SK-MEL-5 (cell line): Measurements from ENCODE around the gene LRRC8C. TPM values are rescaled to one million over a fixed set of nuclear protein-coding genes. Genes with fewer than 3 reads are reported as not detected.

Source experiments
- DNase-seq: peaks from one replicate; pipeline ENCODE4 v3.0.0-alpha.2; 2016; ENCODE audit warnings: low read depth, low spot score
- in situ Hi-C: cut with HindIII; loops from 2 replicates; pipeline ENCODE4 v1.10.0; 2016; ENCODE audit warnings: low sequenced_read_pairs, high pct_unique_total_duplicates, low pct_unique_long_range_greater_than_20kb
- total RNA-seq: library from RNA; depleted of rRNA; stranded (reverse); fragments of >200 nt; shearing (Covaris generic); gene quantifications from 2 replicates; pipeline ENCODE4 v1.2.3, GENCODE V29; 2014

The LRRC8C gene
- total RNA-seq, 1 experiment from 2014 or later = 2.7 TPM

DNA sequence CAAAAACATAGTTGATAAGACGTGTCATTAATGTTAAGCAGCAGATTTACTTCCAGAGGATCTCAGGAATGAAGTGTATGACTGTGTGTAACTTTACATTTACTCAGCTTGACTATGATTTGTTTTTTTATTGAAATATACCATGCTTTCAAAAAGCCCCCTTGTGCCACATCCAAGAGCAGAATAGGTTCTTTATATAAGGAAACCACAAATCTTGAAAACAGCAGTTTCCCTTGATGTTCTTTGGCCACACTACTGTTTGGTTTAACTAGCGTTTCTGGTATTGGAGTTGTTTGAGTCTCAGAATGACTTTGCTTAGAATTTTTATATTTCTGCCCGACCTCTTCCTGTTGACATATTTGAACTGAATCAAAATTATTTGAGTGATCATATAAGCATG, 25.0 kb downstream of the LRRC8C start:
- DNase-seq = peak; percentile 90
- in situ Hi-C loops = no loop called here

DNA sequence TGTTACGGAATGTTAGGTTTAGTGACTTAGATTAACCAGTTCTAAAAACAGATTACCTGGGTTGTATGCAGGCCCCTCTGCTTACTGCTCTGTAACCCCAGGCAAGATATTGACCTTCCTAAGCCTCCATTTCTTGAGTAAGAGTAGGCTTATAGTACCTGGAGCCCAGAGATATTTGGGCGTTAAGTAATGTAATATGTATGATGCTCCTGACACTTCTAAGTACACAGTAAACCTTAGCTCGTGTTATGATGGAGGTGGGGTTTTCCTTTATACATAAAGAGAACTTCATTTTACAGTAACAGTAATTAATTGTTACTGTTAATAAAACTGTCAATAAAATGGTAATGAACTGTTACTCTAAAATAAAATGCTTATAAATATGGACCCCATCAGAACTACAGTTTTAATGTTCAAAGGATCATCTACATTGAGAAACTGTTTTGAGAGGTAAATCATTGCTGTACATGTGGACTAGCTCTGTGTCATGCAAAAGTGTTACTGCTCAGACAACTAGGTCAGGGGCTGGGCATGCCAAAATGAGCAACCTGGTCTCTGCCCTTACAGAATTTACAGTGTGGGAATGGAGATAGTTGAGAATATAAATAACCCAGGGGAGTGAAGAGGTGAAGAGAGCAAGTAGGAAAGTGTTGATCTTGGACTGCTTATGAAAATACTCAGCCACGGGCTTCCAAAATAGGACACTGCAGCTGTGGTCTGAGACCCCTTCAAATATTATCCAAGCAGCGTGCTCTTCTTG, 26.6 kb downstream of the LRRC8C start:
- DNase-seq = no peak
- in situ Hi-C loops = no loop called here

DNA sequence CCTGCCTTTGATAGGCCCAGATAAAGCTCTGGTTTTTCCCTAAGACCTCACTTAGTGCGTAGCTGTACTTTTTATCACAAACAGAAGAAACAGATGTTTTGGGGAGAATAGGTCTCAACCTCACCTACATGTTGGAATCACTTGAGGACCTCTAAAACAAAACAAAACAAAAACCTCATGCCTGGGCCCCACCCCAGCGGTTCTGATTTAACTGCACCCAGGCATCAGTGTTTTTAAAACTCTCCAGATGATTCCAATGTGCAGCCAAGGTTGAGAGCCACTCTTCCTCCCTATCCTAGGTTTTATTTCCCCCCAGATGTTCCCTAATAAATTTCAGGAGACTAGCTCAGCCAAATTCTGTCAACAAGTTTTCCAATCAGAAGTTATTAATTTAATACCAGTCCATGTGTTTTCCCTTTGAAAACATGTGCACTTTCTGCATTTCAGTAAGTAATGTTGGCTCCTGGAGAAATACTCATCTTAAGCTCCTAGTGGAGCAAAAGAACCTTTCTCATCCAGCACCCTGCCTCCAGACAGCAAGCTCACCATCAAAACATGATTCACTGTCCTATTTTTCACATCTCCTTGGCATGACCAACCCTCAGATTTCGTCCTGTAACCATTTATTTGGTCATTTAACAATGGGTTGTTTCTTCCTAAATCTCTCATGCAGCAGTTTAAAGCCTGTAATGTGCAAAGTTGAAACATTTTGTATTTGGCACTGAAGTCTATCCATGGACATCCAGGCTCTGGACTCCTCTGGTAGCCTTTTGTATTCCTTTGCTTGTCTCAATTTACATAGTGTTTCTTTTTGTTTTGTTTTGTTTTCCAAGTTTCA, 27.5 kb downstream of the LRRC8C start:
- no peak for DNase-seq
- in situ Hi-C loops = no loop called here

DNA sequence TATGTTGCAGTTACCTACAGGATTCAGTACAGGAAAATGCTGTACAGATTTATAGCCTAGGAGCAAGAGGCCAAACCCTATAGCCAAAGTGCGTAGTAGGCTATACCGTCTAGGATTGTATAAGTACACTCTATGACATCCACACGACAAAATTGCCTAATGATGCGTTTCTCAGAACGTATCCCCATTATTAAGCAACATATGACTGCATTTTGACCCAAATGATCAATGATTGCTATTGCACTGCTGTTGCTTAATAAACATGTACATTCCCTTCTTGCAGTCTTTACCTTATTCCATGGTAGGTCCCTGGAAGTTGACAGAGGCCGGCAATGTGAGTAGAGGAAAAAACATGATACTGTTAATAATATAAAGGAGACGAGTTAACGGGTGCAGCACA, 33.0 kb downstream of the LRRC8C start:
- in situ Hi-C loops = no loop called here
- DNase-seq = no peak

DNA sequence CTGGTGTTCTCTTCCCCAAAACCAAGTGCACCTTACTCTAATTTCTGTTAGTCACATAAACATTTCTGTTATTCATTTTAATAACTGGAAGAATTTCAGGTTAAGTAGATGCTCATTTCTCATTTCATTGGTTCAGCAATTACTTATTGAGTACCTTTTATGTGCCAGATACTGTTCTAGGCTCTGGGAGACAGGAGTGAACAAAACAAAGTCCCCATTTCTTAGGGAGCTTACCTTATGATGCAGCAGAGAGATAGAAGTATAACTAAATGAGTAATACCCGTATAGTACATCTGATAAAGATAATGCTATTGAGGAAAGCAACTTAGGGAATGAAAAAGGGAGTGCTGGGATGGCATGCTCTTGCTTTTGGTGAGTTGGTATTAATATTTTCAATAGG, 33.7 kb downstream of the LRRC8C start:
- no peak for DNase-seq
- in situ Hi-C loops = no loop called here

DNA sequence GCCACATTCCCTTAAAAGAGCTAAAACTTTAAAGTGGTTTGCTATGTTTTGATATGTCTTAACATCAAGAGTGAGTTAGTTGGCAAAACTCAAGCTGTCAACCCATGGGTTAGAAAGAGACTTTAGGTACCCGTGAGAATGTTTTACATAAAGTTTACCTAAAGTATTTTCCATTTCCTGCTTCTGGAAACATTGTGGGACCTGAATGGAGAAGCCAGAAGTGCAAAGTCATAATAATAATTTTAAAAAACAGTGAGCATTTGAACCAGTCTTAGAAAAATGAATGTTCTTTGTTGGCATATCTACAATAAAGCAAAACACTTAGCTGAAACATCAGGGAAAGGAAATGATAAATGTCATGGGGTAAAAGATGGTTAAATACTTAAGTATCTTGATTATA, 34.8 kb downstream of the LRRC8C start:
- DNase-seq = no peak
- in situ Hi-C loops = no loop called here

DNA sequence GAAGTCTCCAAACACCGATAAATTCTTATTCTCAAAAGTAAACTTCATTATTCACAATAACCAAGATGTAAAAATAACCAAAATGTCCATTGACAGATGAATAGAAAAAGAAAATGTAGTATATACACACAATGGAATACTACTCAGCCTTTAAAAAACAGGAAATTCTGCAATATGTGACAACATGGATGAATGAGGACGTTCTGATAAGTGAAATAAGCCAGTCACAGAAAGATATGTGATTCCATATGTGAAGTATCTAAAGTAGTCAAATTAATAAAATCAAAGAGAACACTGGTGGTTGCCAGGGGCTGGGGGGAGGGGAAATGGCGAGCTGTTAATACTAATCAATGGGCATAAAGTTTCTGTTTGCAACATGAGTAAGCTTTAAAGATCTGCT, 36.0 kb downstream of the LRRC8C start:
- in situ Hi-C loops = no loop called here
- DNase-seq = no peak

DNA sequence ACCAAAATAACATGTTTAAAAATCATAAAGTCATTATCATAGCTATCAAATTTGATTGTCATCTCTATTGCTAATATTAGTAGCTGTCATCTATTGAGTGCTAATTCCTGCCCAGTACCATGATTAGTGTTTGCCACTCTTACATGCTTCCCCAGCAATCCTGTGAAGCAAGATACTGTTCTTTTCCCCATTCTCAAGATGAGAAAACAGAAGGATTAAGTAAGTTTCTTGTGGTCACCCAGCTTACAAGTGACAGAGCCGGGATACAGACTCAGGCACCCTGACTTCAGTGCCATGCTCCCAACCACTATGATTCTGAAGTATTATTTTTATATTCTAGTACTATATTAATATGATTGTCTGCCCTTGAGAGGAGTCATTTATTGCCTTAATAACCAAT, 36.5 kb downstream of the LRRC8C start:
- in situ Hi-C loops = no loop called here
- DNase-seq = no peak

DNA sequence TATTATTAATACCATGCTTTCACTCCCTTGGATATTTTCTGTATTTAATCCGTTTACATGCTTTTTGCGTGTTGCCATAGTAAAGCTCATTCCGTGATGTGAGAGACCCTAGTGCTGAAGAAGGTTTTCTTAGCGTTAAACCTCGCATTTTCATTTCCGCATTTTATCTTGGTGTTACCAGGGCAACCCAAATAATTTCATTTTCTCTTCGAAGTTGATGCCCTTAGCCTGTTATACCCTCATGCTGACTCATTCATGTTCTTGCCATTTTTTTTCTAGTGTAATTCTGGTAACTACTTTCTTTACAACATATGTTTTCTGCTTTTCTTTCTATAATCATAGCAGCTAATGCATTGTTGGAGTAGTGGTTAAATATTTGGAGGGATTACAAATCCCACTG, 37.2 kb downstream of the LRRC8C start:
- in situ Hi-C loops = no loop called here
- DNase-seq = no peak

DNA sequence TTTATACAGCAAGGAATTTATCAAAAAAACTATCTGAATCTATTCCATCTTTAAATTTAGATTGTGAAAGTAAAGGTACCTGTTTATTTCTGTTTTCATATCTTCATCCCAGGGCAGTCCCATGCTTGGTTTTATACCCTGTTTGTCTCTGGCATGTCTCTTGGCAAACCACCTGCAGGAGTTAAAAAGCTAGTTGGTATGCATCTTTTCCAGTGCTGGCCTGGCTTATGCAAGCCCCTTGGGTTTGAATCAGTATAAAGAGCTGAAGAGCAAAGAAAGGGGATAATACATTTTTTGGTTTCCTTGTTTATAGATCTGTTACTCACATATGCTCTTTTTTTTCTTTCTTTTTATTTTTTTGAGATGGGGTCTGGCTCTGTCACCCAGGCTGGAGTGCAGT, 37.8 kb downstream of the LRRC8C start:
- in situ Hi-C loops = no loop called here
- DNase-seq = no peak

DNA sequence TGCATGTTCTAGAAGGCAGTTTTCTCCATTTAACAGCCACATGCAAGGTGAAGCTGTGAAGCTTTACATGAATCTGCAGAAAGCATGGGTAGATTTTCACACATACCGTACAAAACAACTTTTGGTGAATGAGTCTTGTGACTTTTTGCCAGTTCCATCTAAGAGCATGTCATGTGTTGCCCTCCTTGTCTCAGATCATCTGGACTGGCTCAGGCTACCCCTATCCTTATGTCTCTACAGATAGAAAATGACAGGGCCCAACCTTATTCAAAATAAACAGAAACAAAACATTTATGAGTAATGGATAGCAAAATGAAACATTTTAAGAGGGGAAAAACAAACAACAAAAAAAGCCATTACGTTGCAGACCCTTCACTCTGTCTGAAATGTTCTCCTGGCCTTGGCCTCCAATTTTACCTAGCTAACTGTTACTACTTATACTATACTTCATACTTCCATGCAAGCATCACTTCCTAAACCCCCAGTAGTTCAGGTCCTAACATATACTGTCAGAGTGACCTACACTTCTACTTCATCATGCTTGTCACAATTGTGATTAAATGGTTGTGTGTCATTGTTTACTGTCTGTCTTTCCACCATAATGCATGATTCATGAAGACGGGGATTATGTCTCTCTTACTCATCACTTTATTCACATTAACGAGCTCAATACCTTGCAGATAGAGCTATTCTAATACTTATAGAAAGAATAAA, 39.0 kb downstream of the LRRC8C start:
- no peak for DNase-seq
- in situ Hi-C loops = no loop called here

DNA sequence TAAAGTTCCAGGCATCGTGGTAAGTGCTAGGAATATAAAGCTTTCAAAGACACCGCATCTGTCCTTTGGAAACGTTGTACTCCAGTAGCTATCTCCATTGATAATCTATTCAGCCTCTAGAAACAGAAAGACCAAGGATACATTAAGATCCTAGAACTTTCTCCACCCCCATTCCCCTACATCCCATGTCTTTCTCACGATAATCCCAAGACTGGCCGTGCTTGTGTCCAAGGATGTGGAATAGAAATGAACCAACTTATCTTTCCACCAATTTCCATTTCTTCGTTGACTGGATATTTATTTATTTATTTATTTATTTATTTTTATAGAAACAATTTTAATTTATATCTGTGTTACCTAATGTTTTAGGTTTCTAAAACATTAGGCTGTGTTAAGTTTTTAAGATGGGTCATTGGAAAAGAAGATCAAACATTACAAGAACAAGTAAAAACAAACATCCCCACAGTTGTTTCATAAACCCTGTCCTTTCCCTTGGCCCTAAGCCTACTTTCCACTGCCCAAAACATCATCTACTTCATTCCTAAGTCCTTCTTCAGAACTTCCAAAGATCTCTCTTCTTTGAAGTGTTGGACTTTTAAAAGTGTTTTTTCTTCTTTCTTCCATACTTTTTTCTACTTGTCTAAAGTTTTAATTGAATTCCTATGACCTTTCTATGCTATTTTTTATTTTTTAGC, 39.7 kb downstream of the LRRC8C start:
- in situ Hi-C loops = no loop called here
- no peak for DNase-seq

DNA sequence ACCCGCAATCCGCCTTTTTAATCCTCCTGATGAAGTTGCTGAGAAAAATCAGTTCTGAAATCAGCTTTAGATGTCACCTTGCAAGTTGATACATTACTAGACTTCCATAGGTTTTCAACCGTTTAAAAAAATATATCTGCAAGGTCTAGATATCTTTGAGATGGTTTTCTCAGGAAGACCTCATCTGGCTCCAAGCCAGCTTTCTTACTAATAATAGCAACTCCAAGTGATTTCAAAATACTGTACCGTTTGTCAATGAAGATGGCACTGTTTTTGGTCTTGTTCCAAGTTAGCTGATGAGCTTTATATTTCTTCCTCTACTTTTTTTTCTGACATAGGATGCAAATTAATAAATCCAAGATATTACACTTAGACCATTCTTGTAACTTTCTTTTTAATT, 40.3 kb downstream of the LRRC8C start:
- no peak for DNase-seq
- in situ Hi-C loops = no loop called here

DNA sequence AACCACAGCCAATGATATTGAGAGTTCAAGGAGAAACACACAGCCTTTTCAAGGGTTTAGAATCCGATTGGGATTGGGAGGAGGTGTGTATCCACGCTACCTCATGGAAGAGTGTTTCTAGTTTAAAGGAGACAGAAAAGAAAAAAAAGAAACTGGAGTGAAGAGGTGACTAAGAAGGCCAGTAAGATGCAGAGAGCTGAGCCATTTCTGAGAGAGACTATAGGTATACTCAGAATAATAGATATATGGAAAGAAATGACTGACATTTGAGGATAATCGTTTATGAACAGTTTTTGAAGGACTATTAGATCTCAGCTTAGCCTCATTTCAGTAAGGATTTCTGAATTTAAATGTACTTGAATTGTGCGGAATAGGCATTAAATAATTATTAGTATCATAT, 42.8 kb downstream of the LRRC8C start:
- in situ Hi-C loops = no loop called here
- DNase-seq = no peak

DNA sequence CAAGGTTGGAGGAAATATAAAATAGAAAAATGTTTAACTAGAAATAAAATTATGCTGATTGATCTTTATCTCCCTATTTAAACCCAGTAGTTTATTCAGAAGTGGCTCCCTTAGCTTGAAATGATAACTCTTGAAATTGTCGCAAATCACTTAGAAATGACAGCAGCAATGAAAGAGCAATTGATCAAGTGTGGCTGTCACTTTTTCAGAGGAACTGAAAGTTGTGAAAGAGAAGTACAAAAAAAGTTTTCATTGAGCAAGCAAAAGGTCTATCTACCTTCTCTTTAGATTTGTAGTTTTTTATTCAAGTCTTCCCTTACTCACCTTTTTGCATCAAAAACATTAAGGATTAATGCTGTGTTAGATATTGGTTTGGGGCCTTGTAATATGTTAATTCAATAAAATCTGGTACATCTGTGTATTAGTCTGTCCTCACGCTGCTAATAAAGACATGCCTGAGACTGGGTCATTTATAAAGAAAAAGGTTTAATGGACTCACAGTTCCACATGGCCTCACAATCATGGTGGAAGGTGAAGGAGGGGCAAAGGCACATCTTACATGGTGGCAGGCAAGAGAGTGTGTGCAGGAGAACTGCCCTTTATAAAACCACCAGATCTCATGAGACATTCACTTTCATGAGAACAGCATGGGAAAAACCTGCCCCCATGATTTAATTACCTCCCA, 48.3 kb downstream of the LRRC8C start:
- DNase-seq = no peak
- in situ Hi-C loops = no loop called here

DNA sequence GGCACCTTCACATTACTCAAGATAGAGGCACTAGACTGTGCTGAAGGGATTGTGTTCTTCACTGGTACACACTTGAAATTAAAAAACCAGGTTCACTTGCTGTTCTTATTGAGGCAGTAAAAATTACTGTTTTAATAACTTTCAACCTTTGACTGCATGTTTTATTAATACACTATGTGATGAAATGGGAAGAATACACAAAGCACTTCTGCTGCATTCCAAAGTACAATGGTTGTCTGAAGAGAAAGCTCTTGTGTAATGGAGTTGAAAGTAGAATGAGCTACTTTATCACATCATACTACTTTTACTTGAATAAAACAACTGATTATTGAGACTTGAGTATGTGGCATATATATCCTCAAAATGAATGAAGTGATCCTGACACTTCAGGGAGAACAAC, 49.7 kb downstream of the LRRC8C start:
- in situ Hi-C loops = no loop called here
- DNase-seq = no peak

DNA sequence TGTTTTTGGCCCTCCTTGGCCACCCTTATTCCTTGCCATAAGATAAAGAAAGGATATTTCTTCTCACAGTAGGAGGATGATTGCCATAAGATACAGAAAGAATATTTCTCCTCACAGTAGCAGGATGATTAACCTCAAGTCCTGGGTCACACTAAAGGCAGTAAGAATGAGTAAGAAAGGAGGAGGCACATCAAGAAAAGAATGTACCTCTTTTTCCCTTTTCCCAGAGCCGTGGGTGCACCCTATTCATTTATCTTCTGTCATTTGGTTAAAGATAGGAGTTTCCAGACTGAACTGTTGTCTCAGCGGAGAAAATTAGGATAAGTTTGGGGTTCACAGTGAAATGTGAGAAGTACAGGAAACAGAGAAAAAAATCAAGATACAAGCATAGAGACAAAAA, 52.5 kb downstream of the LRRC8C start:
- in situ Hi-C loops = no loop called here
- DNase-seq = no peak
